B cell (primary cell): ENCODE data around the gene STIL.

Source experiments
- EZH2 ChIP-seq: IDR thresholded peaks from 2 replicates; pipeline ENCODE4 v1.6.1; 2012; ENCODE audit warnings: borderline replicate concordance, low read depth, mild to moderate bottlenecking, moderate library complexity, low read length; ENCODE audit not compliant: insufficient read depth, poor library complexity, severe bottlenecking
- TF ChIP-seq, protein P1 (sequence below): fragments of 200-600 bp; IDR thresholded peaks from one replicate; pipeline ENCODE4 v1.8.0; 2022; ENCODE audit warnings: antibody characterized with exemption, mild to moderate bottlenecking

DNA sequence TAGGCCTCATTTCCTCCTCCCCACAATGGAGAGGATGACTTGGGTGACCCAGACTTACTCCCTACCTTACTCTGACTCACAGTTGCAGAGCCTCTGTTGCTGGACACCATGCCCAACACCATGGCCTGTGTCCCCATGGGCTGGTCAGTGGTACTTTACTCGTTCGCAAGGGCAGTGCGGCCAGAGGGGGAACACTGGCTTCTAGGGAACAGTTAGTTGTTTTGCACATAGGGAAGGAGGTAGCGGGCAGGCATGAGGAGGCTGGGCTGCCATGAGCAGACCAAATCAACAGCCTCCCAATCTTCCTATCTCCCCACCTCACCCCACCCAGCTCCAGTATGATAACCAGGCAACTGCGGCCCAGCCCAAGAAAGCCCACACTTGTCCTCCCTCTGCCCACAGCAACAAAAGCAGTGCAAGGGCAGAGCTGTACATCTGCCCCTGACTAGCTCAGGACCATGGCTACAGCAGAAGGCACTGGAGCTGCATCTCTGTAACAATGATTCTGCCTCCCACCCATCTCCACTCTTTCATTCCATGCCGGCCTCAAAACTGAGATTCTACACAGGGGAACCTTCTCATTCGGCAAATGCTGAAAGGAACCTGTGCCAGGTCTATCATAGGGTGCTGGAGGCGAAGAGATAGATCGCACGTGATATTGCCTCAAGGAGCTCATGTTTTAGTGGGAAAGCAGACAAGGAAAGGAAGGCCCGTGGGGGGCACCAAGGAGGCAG lies 100.5 kb downstream of the STIL start:
- TF ChIP-seq, protein P1, sequence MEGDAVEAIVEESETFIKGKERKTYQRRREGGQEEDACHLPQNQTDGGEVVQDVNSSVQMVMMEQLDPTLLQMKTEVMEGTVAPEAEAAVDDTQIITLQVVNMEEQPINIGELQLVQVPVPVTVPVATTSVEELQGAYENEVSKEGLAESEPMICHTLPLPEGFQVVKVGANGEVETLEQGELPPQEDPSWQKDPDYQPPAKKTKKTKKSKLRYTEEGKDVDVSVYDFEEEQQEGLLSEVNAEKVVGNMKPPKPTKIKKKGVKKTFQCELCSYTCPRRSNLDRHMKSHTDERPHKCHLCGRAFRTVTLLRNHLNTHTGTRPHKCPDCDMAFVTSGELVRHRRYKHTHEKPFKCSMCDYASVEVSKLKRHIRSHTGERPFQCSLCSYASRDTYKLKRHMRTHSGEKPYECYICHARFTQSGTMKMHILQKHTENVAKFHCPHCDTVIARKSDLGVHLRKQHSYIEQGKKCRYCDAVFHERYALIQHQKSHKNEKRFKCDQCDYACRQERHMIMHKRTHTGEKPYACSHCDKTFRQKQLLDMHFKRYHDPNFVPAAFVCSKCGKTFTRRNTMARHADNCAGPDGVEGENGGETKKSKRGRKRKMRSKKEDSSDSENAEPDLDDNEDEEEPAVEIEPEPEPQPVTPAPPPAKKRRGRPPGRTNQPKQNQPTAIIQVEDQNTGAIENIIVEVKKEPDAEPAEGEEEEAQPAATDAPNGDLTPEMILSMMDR = no peak
- no peak for TF ChIP-seq EZH2
